Measurements from ENCODE around the gene ABCC1.

The ABCC1 gene

DNA sequence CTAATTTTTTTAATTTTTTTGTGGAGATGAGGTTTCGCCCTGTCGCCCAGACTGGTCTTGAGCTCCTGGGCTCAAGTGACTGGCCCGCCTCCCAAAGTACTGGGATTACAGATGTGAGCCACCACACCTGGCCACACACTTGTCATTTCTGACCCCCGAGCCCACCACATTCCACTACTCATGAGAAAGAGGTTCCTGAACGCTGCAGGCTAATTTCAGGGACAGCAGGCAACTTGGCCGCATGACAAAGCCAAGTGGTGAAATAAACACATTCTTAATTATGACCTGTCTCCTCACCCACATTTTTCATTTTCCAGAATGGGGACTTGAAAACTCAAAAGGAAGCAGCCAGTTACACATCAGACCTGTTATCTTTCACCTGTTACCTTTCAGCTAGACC, 159.3 kb downstream of the ABCC1 start:
- DNase-seq (ENCODE audit: low spot score) = no peak
- TF ChIP-seq, protein P1, sequence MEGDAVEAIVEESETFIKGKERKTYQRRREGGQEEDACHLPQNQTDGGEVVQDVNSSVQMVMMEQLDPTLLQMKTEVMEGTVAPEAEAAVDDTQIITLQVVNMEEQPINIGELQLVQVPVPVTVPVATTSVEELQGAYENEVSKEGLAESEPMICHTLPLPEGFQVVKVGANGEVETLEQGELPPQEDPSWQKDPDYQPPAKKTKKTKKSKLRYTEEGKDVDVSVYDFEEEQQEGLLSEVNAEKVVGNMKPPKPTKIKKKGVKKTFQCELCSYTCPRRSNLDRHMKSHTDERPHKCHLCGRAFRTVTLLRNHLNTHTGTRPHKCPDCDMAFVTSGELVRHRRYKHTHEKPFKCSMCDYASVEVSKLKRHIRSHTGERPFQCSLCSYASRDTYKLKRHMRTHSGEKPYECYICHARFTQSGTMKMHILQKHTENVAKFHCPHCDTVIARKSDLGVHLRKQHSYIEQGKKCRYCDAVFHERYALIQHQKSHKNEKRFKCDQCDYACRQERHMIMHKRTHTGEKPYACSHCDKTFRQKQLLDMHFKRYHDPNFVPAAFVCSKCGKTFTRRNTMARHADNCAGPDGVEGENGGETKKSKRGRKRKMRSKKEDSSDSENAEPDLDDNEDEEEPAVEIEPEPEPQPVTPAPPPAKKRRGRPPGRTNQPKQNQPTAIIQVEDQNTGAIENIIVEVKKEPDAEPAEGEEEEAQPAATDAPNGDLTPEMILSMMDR (IDR thresholded peaks at IDR 0.05; ENCODE audit: extremely low read depth, missing control alignments) = no peak

DNA sequence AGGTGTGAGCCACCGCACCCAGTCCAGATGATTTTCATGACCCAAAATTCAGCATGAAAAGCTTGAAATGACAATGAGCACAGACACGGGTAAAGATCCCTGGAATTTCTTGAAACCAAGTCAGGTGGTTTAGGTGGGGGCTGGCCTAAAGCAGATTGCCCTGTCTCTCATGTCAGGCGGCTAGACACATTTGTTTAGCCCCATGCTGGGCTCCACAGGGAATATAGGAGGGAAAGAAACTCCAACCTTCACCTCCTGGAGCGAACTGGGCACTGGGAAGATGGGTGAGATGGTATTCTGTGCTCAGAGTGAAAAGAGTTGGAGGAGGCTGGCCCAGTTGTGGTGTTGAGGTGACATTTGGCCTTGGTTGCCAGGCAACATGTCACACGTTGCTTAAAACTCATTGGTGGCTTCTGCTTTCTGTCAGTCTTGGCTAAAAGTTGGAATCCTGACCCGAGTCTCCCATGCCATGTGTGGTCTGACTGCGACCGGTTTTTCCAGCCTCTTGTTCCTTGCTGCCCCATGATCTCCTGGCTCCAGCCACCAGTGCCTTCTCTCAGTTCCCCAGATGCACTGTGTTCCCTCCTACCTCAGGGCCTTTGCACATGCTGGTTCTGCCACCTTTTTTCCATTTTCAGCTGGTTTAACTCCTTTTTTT, 160.2 kb downstream of the ABCC1 start:
- TF ChIP-seq, protein P1 (IDR thresholded peaks at IDR 0.05; ENCODE audit: extremely low read depth, missing control alignments) = no peak
- DNase-seq (ENCODE audit: low spot score) = no peak

DNA sequence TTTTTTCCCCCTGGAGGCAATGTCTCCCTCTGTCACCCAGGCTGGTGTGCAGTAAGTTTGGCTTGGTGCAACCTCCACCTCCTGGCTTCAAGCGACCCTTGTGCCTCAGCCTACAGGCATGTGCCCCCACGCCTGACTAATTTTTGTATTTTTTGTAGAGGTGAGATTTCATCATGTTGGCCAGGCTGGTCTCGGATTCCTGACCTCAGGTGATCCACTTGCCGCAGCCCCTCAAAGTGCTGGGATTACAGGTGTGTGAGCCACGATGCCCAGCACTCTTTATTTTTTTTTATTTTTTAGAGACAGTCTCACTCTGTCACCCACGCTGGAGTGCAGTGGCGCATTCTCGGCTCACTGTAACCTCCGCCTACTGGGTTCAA, 160.7 kb downstream of the ABCC1 start:
- DNase-seq (ENCODE audit: low spot score) = no peak
- TF ChIP-seq, protein P1 (IDR thresholded peaks at IDR 0.05; ENCODE audit: extremely low read depth, missing control alignments) = no peak

DNA sequence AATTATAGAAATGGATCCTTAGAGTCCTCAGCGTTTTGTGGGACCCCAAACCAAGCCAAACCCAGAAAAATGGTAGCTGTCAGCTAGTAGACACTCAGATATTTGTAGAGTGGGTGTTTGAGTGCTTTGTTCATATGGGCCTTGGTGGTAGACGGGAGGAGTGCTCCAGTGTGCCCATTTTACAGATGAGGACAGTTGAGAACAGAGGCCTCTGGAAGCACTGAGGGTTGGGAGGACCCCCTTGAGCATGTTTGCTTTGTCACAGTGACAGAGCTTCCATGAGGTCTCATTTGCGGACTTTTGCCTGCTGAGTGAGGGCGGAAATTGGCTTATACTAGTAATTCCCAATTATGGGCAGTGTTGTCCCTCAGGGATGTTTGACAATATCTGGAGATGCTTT, 162.2 kb downstream of the ABCC1 start:
- DNase-seq (ENCODE audit: low spot score) = no peak
- TF ChIP-seq, protein P1 (IDR thresholded peaks at IDR 0.05; ENCODE audit: extremely low read depth, missing control alignments) = no peak

DNA sequence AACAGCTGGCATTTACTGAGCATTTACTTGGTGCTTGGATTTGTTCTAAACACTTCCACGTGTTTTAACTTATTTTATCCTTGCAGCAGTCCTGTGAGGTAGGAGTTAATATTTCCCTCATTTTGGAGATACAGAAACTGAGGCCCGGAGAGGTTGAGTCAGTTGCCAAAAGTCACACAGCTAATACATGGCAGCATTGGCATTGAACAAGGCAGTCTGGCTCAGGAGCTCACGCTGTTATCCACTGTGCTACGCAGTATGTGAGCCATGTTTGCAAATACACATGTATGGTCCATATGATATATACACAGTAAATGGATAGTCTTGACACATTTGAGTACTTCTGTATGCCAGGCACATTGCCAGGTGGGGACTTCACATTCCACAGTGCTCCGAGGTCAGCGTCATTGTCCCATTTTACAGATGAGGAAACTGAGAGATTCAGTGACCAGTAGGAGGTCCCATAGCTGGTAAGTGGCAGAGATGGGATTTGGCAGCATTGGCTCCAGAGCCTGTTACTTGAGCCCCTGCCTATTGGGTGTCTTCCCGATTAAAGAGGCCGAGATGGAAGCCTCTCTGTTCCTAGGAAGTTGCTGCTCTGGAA, 163.1 kb downstream of the ABCC1 start:
- DNase-seq (ENCODE audit: low spot score) = no peak
- TF ChIP-seq, protein P1 (IDR thresholded peaks at IDR 0.05; ENCODE audit: extremely low read depth, missing control alignments) = no peak

DNA sequence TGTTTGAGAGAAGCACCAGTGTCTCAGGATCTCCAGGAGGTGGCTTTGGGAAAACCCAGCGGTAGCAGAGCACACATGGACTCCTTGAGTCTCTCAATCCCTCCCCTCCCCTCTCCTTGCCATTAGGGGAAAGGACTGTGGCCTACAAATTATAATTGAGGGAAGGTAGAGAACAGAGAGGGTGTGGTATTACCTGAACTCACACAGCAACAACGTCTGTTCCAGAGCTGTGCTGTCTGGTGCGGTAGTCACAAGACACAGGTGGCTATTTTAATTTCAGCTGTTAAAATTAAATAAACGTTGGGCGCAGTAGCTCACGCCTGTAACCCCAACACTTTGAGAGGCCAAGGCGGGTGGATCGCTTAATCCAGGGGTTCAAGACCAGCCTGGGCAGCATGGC, 163.7 kb downstream of the ABCC1 start:
- TF ChIP-seq, protein P1 (IDR thresholded peaks at IDR 0.05; ENCODE audit: extremely low read depth, missing control alignments) = no peak

DNA sequence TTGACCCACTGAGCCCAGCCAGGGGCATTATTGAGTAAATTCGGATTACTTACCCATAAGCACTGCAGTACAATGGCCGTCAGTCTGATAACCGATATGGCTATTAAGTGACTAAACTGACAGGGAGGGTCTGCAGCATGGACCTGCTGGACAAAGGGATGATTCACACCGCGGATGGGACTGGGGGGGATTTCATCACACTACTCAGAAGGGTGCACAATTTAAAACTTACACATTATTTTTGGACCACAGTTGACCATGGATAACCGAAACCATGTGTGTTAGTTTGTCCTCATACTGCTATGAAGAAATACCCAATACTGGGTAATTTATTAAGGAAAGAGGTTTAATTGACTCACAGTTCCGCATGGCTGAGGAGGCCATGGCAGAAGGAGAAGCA, 167.4 kb downstream of the ABCC1 start:
- no peak for DNase-seq (ENCODE audit: low spot score)
- TF ChIP-seq, protein P1 (IDR thresholded peaks at IDR 0.05; ENCODE audit: extremely low read depth, missing control alignments) = no peak

More for the DNA sequence above, 163.7 kb downstream of the ABCC1 start:
- no peak for DNase-seq (ENCODE audit: low spot score)
